Measurements from ENCODE around the gene UBA5.

DNA sequence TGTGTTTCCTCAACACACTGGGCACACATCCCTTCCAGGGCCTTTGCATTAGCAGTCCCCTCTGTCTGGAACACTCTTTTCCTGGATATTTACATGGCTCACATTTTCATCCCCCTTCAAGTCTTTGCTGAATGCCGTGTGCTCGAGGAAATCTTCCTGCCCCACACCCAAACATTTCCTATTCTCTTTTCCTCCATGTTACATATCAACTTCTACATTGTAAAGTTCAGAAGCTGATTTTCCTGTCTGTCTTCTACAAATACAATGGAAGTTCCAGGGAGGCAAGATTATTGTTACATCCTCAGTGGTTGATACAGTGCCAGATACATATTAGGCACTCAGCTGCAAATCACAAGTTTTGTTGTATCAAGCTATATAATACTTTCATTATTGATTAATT is 4.7 kb upstream of the UBA5 start:
- TF ChIP-seq, protein P1, sequence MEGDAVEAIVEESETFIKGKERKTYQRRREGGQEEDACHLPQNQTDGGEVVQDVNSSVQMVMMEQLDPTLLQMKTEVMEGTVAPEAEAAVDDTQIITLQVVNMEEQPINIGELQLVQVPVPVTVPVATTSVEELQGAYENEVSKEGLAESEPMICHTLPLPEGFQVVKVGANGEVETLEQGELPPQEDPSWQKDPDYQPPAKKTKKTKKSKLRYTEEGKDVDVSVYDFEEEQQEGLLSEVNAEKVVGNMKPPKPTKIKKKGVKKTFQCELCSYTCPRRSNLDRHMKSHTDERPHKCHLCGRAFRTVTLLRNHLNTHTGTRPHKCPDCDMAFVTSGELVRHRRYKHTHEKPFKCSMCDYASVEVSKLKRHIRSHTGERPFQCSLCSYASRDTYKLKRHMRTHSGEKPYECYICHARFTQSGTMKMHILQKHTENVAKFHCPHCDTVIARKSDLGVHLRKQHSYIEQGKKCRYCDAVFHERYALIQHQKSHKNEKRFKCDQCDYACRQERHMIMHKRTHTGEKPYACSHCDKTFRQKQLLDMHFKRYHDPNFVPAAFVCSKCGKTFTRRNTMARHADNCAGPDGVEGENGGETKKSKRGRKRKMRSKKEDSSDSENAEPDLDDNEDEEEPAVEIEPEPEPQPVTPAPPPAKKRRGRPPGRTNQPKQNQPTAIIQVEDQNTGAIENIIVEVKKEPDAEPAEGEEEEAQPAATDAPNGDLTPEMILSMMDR (IDR thresholded peaks at IDR 0.05), result no peak
- TF ChIP-seq POLR2A (IDR thresholded peaks at IDR 0.05), result no peak
